Measurements from ENCODE around the gene HLX.
A peak's percentile ranks its signal among the peaks of the same experiment; 100 is the strongest.

Gene HLX

DNA sequence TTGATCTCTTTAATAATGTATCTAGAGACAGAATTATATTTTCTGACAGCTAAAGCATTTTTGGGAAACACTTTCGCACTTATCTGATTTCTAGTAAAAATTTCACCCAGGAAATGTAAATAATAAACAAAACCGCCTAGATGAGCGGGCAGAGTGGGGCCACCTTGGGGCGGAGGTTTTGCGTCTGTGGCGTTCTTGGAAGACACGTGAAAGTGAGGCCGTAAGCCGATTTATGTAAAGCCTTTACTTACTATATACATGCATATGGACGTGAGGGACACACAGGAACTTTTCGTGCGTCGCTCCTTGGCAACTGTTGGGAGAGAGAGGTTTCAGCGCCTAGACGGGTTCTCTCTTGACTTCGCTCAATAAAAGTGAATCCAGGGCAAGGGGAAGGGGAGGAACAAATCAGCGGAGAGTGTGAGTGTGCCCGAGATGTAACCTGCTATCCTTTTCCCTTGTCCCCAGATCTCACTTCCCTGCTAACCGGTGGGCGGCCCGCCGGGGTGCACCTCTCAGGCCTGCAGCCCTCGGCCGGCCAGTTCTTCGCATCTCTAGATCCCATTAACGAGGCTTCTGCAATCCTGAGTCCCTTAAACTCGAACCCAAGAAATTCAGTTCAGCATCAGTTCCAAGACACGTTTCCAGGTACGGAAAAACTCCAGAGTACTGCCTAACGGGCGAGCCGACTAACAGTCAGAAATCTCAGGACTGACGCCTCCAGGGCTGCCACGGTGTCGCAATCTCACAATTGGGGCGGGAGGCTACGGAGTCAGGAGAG lies 1.7 kb downstream of the HLX start:
- peak in 5 of 56 donors; percentile 15 to 22 (median 18) for DNase-seq

- no peak for DNase-seq
Measured at GRCh38 chr1:220882061-220882891, 3.0 kb downstream of the HLX start.

GRCh38 chr1:220884109-220884980 lies 5.1 kb downstream of the HLX start:
- peak in 4 of 56 donors; percentile 22 to 45 (median 32) for DNase-seq

- DNase-seq: no peak
Measured at GRCh38 chr1:220884981-220885918, 6.0 kb downstream of the HLX start.

DNA sequence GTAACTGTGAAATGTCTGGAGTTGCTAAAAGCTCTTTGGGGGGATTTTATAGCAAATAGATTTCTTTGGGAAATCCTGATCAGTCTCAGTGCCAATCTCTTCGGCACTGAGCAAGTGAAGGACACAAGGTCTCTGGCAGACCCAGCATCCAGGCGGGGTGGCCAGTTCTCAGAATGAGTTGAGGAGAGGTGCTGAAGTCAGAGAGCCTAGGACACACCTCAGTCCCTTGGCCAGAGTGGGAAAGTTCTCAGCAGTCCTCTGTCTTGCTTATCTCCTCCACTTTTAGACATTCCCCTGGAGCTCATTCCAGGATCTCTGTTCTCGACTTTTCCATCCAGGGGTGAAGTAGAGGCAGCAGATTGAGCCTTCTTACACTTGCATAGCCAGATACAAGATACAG lies 6.7 kb downstream of the HLX start:
- DNase-seq: no peak

GRCh38 chr1:220886470-220887201 lies 7.4 kb downstream of the HLX start:
- DNase-seq: no peak

DNA sequence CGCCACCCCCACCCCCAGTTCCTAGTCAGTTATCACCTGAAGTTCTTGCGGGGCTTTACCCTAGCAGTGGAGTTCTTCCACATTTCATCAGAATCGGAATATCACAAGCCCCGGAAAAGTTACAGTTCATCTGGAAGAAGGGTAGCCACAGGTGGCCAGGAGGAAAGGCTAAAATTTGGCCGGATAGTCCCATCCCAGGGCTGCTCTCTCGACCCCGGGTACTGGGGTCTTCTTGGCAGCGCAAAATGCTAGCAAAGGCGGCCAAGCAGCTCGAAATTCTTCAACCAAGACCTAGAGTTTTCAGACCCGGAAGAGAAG lies 7.9 kb downstream of the HLX start:
- DNase-seq: no peak

DNA sequence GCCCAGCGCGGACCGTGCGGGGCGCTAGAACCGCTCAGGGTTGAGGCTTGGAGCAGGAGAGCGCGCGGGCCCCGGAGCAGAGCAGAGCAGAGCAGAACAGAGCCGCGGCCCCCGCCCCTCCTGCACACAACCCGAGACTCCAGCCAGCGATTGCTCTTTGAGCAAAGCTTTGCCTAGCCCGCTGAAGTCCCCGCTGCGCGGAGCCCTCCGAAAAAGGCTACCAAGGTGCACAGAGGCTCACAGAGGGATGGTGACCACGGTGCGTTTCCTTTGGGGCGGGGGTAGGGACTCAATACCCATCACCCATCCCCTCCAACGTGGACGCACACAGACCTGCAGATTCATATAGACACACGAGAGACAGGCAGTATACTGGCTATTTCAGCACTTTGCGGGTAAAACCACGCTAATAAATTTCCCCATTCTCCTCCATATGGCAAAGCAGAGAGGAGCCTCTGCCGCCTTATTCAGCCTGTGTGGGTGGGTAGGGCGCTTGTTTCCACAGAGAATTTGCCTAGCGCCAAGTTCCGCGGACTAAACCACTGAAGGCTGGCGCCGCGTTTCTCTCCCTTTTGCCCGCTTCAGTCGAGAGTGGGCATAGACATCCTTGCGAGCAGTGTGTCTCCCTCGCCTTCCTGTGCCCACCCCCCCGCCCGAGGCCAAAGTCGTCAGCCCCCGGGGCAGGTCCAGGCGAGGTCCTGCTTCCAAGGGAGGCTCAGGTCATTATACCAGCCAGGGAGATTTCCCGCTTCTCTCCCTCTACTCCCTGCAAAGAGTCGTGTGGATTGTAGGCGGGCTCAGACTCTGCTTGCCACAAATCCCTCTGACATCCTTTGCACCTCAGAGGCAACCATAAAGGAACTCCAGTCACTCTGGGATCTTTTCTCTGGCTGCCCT lies 8.5 kb downstream of the HLX start:
- no peak for DNase-seq

DNA sequence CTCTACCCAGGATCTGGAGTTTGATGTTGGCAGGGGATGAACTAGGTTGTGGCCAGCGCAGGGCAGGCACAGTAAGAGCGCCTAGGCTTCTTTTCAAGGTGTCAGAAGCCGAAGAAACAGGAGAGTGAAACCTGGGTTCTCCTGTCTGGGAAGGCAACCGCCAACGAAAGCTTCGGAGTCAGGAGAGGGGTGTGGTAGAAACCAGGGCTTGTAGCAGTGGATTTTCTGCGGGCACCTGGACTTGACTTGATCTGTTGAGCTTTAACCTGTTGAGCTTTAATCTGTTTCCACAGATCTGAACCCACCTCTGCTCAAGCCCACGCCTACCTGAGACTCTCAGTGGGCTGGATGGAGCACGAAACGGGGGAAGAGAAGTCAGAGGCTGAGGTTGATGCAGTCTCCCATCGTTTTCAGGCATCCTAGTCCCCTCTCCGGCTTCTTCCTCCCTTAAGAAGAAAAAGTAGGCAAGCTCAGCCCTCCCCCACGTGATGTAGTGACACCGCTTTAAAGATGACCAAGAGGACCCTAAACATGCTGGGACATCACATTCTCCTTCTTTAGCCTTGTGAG lies 9.3 kb downstream of the HLX start:
- DNase-seq: no peak

GRCh38 chr1:220889333-220889732 lies 10.1 kb downstream of the HLX start:
- no peak for DNase-seq

DNA sequence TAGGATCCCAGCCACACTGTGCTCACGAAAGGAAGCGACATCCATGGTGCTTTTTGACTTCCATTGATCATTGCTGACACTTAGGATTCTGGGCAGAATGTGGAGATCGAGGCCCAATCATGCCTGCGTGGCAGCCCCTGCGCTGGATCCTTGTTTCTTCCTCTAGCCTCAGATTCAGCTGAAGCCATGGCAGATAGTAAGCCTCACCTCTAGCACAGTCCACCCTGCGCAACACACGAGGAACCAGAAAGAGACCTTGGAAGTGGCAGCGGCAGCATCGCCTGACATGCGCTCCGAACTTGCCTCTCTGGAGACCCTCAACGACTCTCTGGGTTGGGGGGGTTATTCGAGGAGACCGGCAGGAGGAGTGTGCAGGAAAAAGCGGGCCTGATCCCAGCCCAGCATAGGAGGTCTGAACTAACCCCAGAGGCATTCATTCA lies 10.6 kb downstream of the HLX start:
- DNase-seq: no peak

DNA sequence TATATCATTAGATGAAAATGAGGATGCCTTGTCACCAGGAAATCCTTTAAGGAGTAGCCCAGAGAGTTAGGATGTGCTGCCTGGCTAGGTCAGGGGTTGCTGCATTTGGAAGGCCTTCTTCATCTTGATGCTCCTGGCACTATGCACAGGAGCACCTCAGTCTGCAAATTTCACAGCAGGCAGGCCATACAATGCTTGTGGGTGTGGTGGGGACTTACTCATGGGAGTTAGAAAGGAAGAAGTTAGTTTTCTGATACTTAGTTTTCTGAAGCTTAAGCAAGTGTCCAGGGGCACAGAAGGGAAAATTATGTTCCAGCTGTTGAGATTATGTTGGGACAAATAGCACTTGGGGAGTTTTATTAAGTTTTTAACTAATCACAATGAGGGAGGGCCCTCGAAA lies 11.4 kb downstream of the HLX start:
- DNase-seq: no peak

GRCh38 chr1:220891224-220892085 lies 12.2 kb downstream of the HLX start:
- no peak for DNase-seq

- no peak for DNase-seq
Measured at GRCh38 chr1:220892086-220892376, 12.8 kb downstream of the HLX start.

DNA sequence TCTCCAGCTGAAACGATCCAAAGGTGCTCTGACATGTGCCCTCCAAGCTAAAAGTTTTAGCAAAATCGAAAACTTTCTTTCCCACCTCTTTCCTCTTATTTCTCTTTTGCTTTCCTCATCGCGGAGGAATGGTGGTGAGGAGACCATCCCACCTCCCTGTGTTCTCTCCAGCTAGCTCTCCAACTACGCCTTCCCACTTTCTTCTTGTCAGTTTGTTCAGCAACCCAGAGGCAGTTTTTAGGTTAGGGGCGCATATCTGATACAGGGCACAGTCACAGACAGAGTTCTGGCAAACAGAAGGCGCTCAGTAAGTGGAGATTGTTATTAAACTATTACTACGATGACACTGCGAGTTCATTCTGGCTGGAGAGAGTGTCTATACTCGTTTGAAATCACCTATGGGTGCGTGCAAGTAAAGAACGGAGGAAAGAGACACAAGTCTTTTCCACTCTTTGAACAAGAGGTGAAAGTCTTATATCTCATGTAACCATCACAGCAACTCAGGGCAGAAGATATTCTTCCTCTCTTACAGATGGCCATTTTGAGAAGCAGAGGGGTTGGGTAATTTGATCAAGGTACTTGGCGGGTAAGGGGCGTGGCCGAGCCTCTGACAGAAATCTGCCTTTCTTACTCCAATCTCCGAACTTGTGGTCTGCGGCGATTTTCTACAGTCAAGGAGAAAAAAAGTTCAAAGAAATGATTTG lies 13.9 kb downstream of the HLX start:
- no peak for DNase-seq

DNA sequence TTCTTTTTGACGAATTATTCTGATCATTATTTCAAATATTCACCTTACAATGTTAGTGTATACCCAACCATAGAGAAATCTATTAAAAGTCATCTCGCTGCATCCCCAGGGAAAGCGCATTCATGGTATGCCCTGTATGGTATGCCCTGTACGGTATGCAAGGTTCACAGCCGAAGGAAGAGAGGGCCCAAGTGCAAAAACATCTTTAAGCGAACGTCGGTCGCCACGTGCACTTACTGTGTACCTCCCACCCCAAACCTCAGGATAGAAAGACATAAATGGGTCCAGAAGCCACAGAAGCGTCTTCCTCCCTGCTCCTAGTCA lies 14.4 kb downstream of the HLX start:
- DNase-seq: no peak
